SK-N-SH (cell line): ENCODE measurements around the gene ZSCAN9.

Source experiments
- RFX5 ChIP-seq: IDR thresholded peaks from 2 replicates; pipeline ENCODE4 v1.6.1; 2012; ENCODE audit warnings: mild to moderate bottlenecking, improper control_type of control experiment, low read length
- TF ChIP-seq, protein P1 (sequence below): fragments of 150-350 bp; IDR thresholded peaks from 2 replicates; pipeline ENCODE4 v1.6.1; 2017; ENCODE audit warnings: antibody characterized with exemption, low read length, low read depth, borderline replicate concordance
- TF ChIP-seq, protein P2 (sequence below): fragments of 200-600 bp; sonication (generic); IDR thresholded peaks from 2 replicates; pipeline ENCODE4 v1.6.1; 2017; ENCODE audit warnings: antibody characterized with exemption, mild to moderate bottlenecking, moderate library complexity
- TF ChIP-seq, protein P3 (sequence below): IDR thresholded peaks from 2 replicates; pipeline ENCODE4 v1.4.0; 2012; ENCODE audit warnings: low read depth

DNA sequence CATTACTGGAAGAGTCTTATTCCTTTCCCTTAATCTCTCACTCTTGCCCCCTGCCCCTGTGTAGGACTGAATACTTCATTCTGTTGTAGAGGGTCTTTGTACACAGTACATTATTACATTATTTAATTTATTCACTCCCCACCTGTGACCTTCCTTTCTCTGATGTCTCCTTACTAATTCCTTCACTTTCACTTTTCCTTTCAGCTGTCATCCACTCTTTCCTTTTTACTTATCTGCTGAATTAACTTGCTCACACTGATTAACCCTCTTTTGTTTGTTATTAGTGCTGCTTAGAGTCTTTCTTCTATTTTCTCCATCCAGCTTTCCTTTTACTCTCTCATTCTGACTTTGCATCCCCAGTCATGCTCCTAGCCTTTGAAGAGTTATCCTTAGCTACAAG, 49.8 kb downstream of the ZSCAN9 start:
- TF ChIP-seq, protein P1, sequence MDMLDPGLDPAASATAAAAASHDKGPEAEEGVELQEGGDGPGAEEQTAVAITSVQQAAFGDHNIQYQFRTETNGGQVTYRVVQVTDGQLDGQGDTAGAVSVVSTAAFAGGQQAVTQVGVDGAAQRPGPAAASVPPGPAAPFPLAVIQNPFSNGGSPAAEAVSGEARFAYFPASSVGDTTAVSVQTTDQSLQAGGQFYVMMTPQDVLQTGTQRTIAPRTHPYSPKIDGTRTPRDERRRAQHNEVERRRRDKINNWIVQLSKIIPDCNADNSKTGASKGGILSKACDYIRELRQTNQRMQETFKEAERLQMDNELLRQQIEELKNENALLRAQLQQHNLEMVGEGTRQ: no peak
- TF ChIP-seq, protein P2, sequence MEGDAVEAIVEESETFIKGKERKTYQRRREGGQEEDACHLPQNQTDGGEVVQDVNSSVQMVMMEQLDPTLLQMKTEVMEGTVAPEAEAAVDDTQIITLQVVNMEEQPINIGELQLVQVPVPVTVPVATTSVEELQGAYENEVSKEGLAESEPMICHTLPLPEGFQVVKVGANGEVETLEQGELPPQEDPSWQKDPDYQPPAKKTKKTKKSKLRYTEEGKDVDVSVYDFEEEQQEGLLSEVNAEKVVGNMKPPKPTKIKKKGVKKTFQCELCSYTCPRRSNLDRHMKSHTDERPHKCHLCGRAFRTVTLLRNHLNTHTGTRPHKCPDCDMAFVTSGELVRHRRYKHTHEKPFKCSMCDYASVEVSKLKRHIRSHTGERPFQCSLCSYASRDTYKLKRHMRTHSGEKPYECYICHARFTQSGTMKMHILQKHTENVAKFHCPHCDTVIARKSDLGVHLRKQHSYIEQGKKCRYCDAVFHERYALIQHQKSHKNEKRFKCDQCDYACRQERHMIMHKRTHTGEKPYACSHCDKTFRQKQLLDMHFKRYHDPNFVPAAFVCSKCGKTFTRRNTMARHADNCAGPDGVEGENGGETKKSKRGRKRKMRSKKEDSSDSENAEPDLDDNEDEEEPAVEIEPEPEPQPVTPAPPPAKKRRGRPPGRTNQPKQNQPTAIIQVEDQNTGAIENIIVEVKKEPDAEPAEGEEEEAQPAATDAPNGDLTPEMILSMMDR: no peak
- TF ChIP-seq, protein P3, sequence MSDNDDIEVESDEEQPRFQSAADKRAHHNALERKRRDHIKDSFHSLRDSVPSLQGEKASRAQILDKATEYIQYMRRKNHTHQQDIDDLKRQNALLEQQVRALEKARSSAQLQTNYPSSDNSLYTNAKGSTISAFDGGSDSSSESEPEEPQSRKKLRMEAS: no peak
- TF ChIP-seq RFX5: no peak
